Islet of Langerhans (tissue), 1 donor: Measurements from ENCODE around the gene ALDH3B1.

Experiments
- FAIRE-seq: peaks from one replicate; lab custom pipeline; 2011; peaks lifted over from hg19 to GRCh38; lab: Jason Lieb, UNC

The ALDH3B1 gene

DNA sequence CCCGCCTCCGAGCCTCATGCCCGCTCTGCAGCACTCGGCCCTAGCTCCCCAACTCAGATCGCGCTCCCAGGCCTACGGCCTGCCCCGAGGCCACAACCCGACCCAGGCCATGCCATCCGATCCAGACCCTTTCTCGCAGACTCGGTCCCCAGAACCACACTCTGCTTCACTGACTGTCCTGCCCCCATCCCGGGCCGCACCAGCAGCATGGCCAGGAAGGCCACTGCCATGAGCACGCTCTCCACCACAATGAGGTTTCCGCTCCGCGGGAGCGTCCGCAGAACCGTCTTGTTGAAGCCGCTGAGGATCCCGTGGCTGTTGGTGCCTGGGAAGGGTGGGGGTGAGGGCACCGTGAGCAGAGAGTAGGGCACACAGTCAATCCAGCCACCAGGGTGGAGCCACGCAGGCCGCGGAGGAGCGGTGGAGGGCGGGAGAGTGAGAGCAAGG is 12.6 kb upstream of the ALDH3B1 start:
- FAIRE-seq = no peak

DNA sequence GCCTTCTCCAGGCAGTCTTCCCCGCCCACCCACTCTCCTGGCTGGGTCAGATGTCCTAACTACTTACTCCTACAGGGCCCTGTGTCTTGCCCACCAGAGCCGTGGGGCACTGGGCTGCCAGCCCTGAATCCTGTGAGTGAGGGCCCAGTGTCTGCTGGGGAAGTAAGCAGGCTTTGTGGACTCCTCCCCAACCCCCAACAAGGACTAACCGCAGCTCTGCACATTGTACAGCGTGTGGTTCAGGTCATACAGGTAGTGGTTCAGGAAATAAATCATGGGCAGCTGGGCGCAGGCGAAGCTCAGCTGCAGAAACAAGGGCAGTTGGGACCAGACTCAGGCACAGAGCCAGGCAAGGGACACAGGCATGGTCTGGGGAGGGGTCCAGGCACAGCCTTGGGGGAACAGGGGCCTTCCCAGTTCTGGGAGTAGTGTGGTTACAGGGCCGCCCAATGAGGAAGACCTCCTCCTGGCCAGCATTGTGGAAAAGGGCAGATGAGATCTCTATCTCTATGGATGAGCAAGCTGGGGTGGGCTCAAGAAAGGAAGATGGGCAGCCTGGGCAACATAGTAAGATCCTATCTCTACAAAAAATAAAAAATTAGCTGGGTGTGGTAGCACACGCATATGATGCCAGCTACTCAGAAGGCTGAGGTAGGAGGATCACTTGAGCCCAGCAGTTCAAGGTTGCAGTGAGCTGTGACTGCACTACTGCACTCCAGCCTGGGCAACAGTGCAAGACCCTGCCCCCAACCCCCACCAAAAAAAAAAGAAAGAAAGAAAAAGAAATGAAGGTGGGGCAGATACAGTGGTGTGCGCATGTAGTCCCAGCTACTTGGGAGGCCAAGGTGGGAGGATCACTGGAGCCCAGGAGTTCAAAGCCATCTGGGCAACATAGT is 11.7 kb upstream of the ALDH3B1 start:
- FAIRE-seq = no peak

DNA sequence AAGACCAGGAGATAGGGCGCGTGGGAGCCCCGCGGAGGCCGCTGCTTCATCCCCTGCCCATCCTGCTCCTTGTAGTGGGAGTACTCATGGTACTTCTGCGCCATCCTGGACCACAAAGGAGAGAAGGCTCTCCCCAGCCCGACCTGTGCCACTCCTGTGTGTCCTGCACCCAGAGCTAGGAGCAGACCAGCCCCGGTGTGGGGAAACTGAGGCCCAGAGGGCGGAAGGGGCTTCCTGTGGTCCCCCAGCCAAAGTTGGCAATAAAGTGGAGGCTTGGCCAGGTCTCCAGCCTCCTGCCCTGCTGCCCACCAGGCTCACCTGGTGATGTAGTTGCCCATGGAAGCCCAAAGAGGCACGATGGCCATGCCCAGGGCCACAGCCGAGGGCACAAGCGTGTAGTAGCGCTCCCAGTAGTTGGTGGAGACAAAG is 10.9 kb upstream of the ALDH3B1 start:
- no peak for FAIRE-seq

DNA sequence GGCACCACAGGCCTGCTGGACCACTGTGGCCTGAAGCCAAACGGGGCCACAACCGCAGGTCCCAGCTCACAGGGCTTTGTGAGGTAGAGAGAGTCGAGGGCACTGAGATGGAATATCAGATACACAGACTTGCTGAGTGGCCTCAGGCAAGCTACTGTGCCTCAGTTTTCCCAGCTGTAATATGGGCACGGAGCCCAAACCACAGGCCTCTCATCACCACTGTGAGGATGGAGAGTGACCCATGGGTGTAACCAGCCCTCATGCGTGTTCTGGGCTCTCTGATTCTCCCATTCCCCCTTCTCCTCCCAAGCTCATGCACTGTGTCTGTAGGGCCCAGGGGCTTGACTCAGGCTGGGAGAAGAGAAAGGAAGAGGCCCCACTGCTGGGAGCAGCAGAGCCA is 10.4 kb upstream of the ALDH3B1 start:
- FAIRE-seq = no peak

DNA sequence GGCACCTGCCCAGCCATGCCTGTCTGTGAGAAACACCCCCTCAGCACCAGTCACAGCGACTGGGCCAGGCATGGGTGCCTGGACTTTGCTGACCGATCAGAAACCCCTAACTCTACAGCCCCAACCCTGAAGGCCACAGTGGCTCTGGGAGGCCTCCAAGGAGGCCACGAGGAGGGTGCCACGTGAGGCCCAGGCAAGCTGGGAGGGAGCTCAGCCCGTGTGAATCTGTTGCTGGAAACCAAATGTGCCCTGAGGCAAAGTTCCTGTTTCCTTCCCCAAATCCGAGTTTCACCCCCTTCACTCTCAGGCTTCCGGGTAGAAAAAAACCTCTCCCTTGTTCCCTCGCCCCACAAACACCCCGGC is 7.6 kb upstream of the ALDH3B1 start:
- no peak for FAIRE-seq

DNA sequence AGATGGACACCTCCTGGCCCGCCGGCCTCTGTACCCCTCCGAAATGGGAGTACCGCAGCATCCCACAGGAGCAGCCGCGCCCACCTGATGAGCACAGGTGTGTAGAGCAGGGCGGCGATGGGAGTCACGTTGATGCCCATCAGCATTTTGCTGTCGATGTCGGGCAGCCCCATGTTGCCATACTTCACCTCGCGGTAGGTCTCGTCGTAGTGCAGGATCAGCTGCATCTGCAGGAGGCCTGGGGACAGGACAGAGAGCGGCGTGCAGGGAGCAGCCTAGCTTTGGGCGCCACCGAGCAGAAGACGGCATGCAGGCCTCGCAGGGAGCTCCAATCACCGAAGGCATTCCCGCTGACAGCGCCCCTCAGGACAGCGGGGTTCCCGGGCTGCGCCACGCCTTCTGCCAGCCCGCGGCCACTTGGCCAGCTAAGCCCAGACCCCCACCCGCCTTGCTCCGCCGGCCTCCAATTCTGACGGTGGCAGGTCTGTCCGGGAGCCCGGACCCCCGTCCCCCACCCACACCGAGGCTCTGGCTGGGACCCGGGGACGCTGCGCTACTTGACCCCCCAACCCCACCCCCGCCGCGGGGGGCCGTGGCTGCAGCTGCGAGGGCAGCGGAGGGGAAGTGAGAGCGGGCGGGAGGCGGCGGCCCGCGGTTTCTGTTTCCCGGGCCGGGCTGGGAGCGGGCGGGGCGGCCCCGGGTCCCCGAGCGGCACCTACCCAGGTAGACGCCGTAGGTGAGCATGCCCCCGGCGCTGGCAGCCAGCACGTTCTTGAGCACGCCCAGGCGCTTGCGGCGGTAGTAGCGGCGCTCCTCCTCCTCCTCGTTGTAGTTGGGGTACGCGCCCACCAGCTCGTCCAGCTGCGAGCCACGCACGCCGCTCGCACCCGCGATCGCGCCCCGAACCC is 6.9 kb upstream of the ALDH3B1 start:
- FAIRE-seq = no peak

DNA sequence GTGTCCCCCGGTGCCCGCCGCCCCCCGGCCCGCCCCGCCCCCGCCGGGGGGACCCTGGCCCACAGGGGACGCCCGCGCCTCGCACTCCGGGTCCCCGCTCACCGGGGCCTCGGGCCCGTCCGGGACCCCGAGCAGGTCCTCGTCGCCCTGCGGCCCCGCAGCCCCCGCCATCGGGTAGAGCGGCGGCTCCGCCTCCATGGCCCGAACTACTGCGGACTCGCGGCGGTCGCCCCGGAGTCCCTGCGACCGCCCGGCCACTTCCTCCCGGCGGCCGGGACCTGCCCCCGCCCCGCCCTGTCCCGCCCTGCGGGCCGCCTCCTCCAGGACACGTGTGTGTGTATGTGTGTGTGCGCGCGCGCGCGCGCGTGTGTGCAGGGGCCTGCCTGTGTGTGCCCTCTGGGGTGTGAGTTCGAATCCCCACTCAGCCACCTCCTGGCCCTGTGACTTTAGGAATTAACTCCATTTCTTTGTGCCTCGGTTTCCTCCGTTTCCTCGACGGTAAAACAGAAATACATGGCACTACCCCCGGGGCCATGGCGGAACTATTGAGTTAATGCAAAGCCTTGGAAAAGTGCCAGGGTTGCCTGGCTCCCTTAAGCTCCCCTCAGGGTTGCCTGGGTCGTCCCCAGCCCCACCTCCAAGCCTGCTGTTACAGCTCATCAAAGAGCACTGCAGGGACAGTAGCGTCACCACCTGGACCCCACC is 6.1 kb upstream of the ALDH3B1 start, which contains the start of gene UNC93B1:
UNC93B1 (minus strand) TSS at position 252 of the 705 bp plus-strand sequence; CDS start at position 198, 54 bp downstream.
- FAIRE-seq = no peak

DNA sequence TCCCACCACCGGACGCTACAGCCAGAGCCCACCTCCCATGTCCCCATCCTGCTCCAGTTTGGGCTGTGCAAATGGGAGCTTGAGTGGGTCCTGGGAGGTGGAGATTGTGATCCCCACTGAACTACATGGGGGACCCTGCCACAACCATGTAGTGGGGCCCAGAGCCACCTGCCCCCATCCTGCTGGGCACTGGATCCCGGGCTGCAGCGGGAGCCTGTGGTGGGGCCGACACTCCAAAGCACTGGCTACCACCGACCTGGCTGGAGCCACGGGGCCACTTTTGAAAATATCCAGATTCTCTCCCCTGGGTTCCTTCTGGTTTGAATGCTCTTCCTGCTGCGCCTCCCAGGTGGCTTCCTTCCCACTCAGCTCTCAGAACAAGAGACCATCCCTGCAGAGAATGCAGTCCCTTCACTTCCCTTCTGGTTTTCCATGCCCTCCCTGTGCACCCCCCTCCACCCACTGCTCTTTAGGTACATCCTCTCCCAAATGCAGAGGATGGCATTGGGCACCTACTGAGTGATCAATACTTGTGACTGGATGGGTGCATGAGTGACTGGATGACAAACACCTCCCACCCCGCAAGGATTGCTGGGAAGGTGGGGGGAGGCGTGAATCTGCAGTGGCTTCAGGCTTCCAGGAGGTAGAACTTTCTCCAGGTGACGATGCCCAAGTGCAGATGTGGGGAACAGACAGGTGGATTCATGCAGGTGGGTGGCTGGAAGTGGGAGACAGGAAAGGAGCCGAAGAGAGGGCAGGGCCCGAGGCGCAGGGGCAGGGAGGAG is 5.4 kb upstream of the ALDH3B1 start:
- no peak for FAIRE-seq

DNA sequence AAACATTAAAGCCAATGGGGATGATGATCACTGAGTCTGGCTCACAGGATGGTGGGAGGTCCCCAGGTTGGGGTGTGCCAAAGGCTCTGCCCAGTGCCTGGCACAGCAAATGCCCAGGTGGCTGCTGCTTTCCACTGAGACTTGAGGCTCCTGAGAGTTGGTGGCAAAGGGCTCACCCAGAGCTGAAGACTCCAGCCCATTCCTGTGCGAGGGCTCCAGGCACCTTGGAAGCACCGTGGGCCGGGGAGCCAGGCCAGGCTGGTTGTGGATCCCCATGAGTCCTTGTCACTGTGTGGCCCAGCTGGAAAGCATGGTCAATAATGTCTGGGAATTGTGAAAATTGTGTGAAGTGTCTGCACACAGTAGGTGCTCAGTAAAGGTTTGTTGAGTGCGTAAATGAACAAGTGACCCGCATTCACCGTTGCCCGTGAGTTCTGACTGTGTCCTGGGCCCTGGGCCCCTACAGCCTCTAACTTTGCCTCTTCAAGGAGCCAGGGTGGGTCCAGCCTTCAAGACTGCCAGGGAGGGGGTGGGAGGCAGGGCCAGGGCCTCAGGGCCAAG is 3.4 kb upstream of the ALDH3B1 start:
- FAIRE-seq = no peak

DNA sequence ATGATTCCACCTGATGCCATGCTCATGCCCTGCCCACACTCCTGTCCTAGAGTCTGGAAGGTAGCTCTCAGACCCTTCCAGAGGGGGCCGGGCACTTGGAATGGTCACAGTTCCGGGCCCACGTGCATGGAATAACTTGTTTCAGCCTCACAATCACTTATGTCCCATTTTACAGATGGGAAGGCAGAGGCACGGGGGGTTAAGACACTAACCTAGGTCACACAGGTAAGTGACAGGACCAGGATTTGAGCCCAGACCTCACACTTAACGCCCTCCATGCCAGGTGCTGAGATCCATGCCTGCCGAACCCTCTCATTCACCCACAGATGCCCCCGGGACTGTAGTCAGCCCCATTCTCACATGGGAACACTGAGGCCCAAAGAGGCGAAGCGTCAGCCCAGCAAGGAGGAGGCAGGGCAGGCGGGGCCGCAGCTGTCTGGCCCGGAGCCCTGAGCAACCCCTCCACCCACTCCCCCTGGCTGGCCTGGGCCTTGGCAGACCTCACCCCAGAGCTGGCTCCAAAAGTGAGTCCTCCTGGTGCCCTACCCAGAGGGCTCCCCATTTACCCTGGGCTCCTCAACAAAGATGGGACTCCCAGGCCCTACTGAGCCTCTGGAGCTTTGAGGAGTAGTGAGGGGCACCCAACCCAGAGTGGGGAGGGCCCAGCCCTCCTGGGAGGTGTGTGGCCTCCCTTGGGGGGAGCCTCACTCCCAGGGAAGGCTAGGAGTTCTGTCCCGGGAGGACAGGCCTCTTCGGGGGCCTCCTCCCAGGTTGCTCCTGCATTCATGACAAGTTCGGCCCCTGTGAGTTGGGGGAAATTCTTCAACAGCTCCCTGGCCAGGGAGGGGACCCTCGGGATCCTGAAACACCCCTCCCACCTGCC is 2.4 kb upstream of the ALDH3B1 start:
- FAIRE-seq = no peak

DNA sequence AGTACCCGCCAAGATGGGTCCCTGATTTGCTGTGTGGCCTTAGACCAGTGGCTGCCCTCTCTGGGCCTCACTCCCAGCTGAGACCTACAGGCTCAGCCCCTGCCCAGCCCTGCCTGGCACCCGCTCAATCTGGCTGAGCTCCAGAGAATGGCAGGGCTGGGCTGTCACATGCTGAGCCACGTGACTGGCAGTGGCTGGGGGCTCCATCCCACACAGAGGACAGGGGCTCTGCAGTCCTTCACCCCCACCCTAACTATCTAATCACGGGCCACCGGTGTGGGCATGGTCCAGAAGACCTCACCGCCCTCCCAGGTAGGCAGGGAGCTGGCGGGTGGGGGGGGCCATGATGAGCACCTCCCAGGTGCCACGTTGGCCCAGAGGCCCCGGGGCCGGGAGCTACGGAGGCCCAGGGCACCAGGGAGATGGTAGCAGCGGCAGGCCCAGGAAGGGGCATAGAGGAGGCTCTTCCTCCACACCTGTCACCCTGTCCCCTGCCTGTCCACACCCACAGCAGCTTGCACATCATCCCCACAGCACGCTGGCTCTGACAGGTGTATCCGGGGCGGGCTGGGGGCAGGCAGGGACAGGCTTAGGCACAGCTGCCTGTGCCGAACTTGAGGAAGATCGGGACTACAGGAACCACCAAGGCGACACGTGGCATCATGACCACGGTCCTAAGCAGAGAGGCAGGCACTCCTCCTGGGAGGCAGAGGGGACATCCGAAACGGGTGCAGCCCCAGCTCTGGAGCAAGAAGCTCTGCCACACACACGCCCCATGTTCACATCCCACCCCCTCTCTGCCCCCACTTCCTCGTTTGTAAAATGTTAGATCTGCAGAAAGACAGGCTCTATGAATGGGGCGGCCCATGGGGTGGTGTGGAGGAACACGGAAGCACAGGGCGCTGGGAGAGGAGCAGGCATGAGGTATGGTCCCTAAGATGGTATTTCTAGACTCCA is 1.5 kb upstream of the ALDH3B1 start:
- FAIRE-seq = no peak

DNA sequence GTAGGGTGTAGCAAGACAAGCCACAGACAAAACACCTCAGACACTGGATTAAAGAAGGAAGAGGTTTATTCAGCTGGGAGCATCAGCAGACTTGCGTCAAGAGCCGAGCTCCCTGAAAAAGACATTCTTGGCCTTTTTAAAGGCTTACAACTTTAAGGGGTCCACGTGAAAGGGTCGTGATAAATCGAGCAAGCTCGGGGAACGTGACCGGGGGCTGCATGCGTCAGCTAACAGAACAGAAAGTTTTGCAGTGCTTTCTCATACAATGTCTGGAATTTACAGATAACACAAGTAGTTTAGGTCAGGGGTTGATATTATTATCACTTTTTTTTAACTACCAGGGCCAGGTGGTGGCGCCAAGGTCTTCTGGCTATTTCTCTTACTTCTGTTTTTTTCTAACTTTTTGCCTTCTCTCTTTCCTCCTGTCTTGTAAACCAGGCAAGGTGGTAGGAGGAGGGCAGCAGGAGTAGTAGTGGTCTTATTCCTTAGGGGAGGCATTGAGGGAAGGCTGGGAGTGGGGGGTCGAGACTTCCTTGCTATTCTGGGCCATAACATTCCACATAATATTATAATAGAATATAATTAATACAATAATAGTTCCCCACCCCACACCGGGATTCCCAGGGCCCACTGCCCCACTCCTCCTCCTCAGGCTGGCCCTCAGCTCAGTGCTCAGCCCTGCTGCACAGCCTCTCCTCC is 587 bp upstream of the ALDH3B1 start:
- FAIRE-seq = no peak

DNA sequence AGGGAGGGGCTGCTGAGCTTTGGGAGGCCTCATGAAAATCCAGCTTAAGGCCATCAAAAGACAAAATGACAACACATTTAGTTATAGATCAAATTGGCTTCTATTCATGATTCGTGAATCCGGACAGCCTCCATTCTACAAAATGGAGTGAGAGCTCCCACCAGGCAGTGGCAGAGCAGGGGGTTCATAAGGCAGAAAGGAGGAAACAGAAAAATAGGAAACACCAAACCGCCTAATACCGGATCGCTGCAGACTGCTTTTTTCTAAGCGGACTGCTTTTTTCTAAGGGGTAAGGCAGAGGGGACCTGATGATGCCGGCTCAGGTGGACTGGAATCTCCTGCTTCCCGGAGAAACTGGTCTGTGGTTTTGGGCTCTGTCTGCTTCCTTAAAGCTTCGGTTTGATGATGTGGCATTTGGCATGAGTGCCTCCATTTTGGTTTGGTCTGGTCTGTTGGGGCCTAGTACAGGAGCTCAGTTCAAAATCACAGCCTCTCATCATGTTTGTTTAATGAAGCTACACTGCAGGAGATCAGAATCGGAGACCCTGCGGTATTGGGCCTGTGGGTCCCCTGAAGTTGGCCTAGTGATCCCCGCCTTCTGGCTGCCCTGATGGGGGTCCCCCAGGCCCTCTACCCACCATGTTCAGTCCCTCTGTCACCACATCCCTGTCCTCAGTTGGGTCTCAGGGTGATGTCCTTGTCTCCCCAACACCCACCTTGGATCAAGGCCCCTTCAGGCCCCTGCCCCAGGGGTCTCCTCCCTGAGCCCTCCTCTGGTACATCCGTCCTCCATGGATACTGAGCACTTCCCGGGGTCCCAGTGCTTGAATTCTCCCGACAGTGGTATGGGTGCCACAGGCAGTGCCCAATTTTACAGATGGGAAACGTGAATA is 1.2 kb downstream of the ALDH3B1 start:
- no peak for FAIRE-seq

DNA sequence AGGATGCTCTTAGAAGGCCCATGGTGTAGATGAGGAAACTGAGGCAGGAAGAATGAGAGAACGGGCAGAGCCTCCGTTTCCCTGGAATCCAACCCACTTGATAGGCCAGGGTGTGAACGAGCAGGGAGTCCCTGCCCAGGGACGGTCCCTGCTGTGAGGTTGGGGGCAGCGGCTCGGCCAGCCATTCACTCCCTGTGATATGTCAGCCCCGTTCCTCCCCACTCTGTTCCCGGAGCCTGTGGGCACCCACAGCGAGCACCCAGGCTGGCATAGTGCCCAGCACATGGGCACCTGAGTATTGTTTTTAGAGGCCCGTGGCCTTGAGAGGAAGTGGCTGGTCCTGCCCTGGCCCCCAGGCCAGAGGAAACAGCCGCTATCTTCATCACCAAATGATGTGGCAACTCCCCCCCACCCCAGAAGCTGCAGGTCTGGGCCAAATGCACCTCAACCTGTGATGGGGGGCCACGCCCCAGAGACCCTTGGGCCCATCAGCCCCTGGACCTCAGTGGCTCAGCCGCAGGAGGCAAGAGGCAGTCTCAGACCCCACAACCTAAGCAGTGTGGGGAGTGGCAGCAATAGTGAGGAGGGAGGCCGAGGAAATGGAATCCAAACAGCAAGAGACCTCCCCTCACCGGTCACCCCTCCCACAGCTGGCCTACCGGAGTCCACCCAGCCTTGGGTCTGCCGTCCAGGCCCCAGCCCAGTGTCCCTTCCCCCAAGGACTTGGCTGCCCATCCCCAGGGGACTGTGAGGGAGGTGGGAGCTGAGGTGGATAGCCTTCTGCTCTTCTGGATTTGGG is 2.1 kb downstream of the ALDH3B1 start:
- FAIRE-seq = no peak

DNA sequence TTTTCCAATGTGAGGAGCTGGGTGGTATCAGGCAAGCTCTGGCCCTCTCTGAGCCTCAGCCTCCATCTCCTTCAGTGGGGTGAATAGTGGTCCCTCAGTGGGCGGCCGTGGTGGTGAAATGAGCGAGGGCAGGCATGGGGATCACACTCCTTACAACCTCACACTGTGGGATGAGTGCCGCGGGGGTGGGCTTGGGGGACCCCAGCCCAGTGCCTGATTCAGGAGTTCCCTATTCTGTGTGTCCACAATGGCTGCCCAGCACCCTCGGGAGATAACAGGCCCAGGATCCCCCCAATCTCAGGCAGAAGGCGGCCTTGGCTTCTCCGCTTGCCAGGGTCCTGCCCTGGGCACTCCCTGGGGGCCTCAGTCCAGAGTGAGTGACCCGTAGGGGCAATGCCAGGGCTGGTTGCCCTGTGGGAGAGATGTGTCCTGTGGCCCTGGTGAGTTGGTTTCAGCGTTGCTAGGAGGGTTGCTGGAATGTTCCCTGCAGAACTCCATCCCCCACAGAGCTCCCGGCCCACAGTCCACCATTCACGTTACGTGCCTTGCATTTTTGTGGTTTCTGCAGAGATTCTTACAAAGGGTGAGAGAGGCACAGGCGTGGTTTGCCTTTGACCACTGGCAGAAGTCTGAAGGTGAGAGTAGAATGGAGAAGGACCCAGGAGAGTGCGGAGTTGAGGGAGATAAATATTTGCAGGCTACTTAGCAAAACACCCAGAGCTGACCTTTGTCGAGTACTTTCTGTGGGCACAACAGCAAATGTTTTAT is 2.9 kb downstream of the ALDH3B1 start:
- no peak for FAIRE-seq
